H9 (cell line): ENCODE data around the gene RPL19. TPM values are rescaled to one million over a fixed set of nuclear protein-coding genes. Genes with fewer than 3 reads are reported as not detected.

Experiments used
- DNase-seq: peaks from one replicate; pipeline ENCODE4 v3.0.0-alpha.2; 2017
- H2AFZ ChIP-seq: one replicate; pipeline ENCODE4 v1.6.1; 2013; ENCODE audit warnings: mild to moderate bottlenecking, low read length, control low read depth, moderate library complexity
- H2AK5ac ChIP-seq: 2 replicates; pipeline ENCODE4 v1.6.1; 2013; ENCODE audit warnings: low read length, control low read depth, mixed read lengths; ENCODE audit not compliant: insufficient read length
- H2BK120ac ChIP-seq: one replicate; pipeline ENCODE4 v1.6.1; 2013; ENCODE audit warnings: low read depth, mild to moderate bottlenecking, low read length, control low read depth, inconsistent platforms; ENCODE audit not compliant: poor library complexity, severe bottlenecking
- H2BK12ac ChIP-seq: 2 replicates; pipeline ENCODE4 v1.6.1; 2013; ENCODE audit warnings: low read length, control low read depth, mixed read lengths, low read depth; ENCODE audit not compliant: insufficient read length
- H2BK15ac ChIP-seq: 2 replicates; pipeline ENCODE4 v1.6.1; 2013; ENCODE audit warnings: low read depth, low read length, control low read depth
- H2BK20ac ChIP-seq: one replicate; pipeline ENCODE4 v1.6.1; 2013; ENCODE audit warnings: low read depth, mild to moderate bottlenecking, low read length, control low read depth, inconsistent platforms; ENCODE audit not compliant: poor library complexity, severe bottlenecking
- H2BK5ac ChIP-seq: 2 replicates; pipeline ENCODE4 v1.6.1; 2013; ENCODE audit warnings: low read length, control low read depth, mixed read lengths; ENCODE audit not compliant: insufficient read length
- H3K14ac ChIP-seq: 2 replicates; pipeline ENCODE4 v1.6.1; 2013; ENCODE audit warnings: low read length, control low read depth; ENCODE audit not compliant: insufficient read depth
- H3K18ac ChIP-seq: 2 replicates; pipeline ENCODE4 v1.6.1; 2013; ENCODE audit warnings: low read depth, mild to moderate bottlenecking, mixed read lengths, low read length, control low read depth; ENCODE audit not compliant: insufficient read length
- H3K23ac ChIP-seq: 2 replicates; pipeline ENCODE4 v1.6.1; 2013; ENCODE audit warnings: low read length, control low read depth, mixed read lengths, low read depth; ENCODE audit not compliant: insufficient read length
- H3K23me2 ChIP-seq: 2 replicates; pipeline ENCODE4 v1.6.1; 2013; ENCODE audit warnings: low read depth, mild to moderate bottlenecking, mixed read lengths, low read length, control low read depth; ENCODE audit not compliant: insufficient read length, poor library complexity, severe bottlenecking
- H3K27ac ChIP-seq: 2 replicates; pipeline ENCODE4 v1.5.1; 2013; ENCODE audit warnings: low read length, control low read depth, mixed read lengths, low read depth; ENCODE audit not compliant: insufficient read length
- H3K27me3 ChIP-seq: 2 replicates; pipeline ENCODE4 v1.6.1; 2013; ENCODE audit warnings: low read length, control low read depth, inconsistent platforms; ENCODE audit not compliant: insufficient read depth
- H3K4ac ChIP-seq: 2 replicates; pipeline ENCODE4 v1.6.1; 2013; ENCODE audit warnings: low read depth, mild to moderate bottlenecking, control low read depth, inconsistent platforms, low read length, moderate library complexity
- H3K4me1 ChIP-seq: 2 replicates; pipeline ENCODE4 v1.6.1; 2013; ENCODE audit warnings: low read length, control low read depth, inconsistent platforms; ENCODE audit not compliant: insufficient read depth
- H3K4me2 ChIP-seq: 2 replicates; pipeline ENCODE4 v1.6.1; 2013; ENCODE audit warnings: low read length, control low read depth, mixed read lengths; ENCODE audit not compliant: insufficient read length, insufficient read depth
- H3K56ac ChIP-seq: 2 replicates; pipeline ENCODE4 v1.6.1; 2013; ENCODE audit warnings: low read depth, mild to moderate bottlenecking, mixed read lengths, low read length, control low read depth; ENCODE audit not compliant: insufficient read length
- H3K79me1 ChIP-seq: 2 replicates; pipeline ENCODE4 v1.6.1; 2013; ENCODE audit warnings: low read depth, mild to moderate bottlenecking, moderate library complexity, low read length, control low read depth, inconsistent platforms; ENCODE audit not compliant: insufficient read depth, poor library complexity, severe bottlenecking
- H3K79me2 ChIP-seq: 2 replicates; pipeline ENCODE4 v1.6.1; 2013; ENCODE audit warnings: low read length, control low read depth, inconsistent platforms; ENCODE audit not compliant: insufficient read depth
- H3K9ac ChIP-seq: 2 replicates; pipeline ENCODE4 v1.6.1; 2013; ENCODE audit warnings: low read length, control low read depth, mixed read lengths; ENCODE audit not compliant: insufficient read length; ENCODE audit errors: extremely low read depth
- H3K9me3 ChIP-seq: one replicate; pipeline ENCODE4 v1.6.1; 2013; ENCODE audit warnings: low read depth, low read length, inconsistent platforms; ENCODE audit not compliant: control insufficient read depth
- H3T11ph ChIP-seq: one replicate; pipeline ENCODE4 v1.6.1; 2013; ENCODE audit warnings: mild to moderate bottlenecking, low read length, control low read depth, inconsistent platforms
- H4K20me1 ChIP-seq: one replicate; pipeline ENCODE4 v1.6.1; 2013; ENCODE audit not compliant: control insufficient read depth, insufficient read length, insufficient read depth
- H4K5ac ChIP-seq: 2 replicates; pipeline ENCODE4 v1.6.1; 2013; ENCODE audit warnings: low read depth, mild to moderate bottlenecking, mixed read lengths, low read length, control low read depth; ENCODE audit not compliant: insufficient read length
- H4K8ac ChIP-seq: replicated peaks from 2 replicates; pipeline ENCODE4 v1.6.1; 2013; ENCODE audit warnings: low read length, control low read depth, mixed read lengths, low read depth; ENCODE audit not compliant: insufficient read length
- H4K91ac ChIP-seq: 2 replicates; pipeline ENCODE4 v1.6.1; 2013; ENCODE audit warnings: low read depth, mild to moderate bottlenecking, moderate library complexity, mixed read lengths, low read length, control low read depth; ENCODE audit not compliant: insufficient read length
- H3K27ac Mint-ChIP-seq, 3 experiments: 2 replicates in 2 of 3; 3 replicates in 1 of 3; pipeline ENCODE4 v1.8.0; 2020 to 2021; ENCODE audit warnings: mixed read lengths in 3 of 3, mild to moderate bottlenecking in 1 of 3, moderate library complexity in 1 of 3
- H3K27me3 Mint-ChIP-seq: 2 replicates; pipeline ENCODE4 v1.8.0; 2021; ENCODE audit warnings: low read depth, mild to moderate bottlenecking, moderate library complexity, mixed read lengths
- H3K36me3 Mint-ChIP-seq, 3 experiments: 2 replicates in 2 of 3; 3 replicates in 1 of 3; pipeline ENCODE4 v1.8.0; 2020 to 2021; ENCODE audit warnings: low read depth in 3 of 3, mixed read lengths in 3 of 3; ENCODE audit not compliant: insufficient read depth in 1 of 3
- H3K4me1 Mint-ChIP-seq, 2 experiments: 2 replicates each; pipeline ENCODE4 v1.8.0; 2020; ENCODE audit warnings: mixed read lengths in 2 of 2
- H3K4me3 Mint-ChIP-seq, 2 experiments: 2 replicates in 1 of 2; 3 replicates in 1 of 2; pipeline ENCODE4 v1.8.0; 2020 to 2021; ENCODE audit warnings: mild to moderate bottlenecking in 2 of 2, mixed read lengths in 2 of 2, moderate library complexity in 1 of 2
- H3K9me3 Mint-ChIP-seq, 2 experiments: 2 replicates in 1 of 2; 3 replicates in 1 of 2; pipeline ENCODE4 v1.8.0; 2020; ENCODE audit warnings: mild to moderate bottlenecking in 2 of 2, mixed read lengths in 2 of 2, moderate library complexity in 1 of 2
- WGBS: extraction: QIAGEN DNeasy Blood & Tissue Kit; methylation state at CpG from one replicate; pipeline ENCODE4 v1.1.7; 2013; ENCODE audit warnings: missing lambda C conversion rate, low lambda C conversion rate, mixed read lengths; ENCODE audit not compliant: insufficient read length; ENCODE audit errors: extremely low coverage; 5-methylcytosine and 5-hydroxymethylcytosine counted together
- total RNA-seq: library from RNA; stranded (reverse); gene quantifications from 2 replicates; pipeline ENCODE4 v1.2.1, GENCODE V29; 2021
- TF ChIP-seq, protein P1 (sequence below): fragments of 200-600 bp; sonication (generic); conservative IDR thresholded peaks from 3 replicates; pipeline ENCODE4 v1.8.0; 2021; ENCODE audit warnings: antibody characterized with exemption, mild to moderate bottlenecking

RPL19 gene
- total RNA-seq, 1 experiment from 2014 or later, result 2,038 TPM

DNA sequence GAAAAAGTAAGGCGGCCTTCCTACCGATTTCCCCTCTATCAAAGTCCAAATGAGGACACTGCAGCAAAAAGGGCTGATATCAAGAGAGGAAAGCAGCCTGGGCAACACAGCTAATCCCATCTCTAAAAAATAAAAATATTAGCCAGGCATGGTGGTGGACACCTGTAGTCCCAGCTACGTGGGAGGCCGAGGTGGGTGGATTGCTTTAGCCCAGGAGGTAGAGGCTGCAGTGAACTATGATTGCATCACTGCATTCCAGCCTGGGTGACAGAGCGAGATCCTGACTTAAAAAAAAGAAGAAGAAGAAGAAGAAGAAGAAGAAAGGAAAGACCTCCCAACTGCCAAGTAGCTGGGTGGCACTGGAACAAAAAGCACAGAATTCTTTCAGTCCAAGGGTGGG is 17.0 kb upstream of the RPL19 start:
- H3K27ac Mint-ChIP-seq, result no peak overlapping the region; a peak in 1 of 7 replicates
- H2AK5ac ChIP-seq, result no peak overlapping the region
- no peak overlapping the region for H3T11ph ChIP-seq
- H3K56ac ChIP-seq, result no peak overlapping the region
- H3K14ac ChIP-seq, result no peak overlapping the region
- no peaks in the 10 kb centered on the region for H3K4me1 ChIP-seq
- H3K9me3 Mint-ChIP-seq, result no peaks in the 10 kb centered on the region
- TF ChIP-seq, protein P1, sequence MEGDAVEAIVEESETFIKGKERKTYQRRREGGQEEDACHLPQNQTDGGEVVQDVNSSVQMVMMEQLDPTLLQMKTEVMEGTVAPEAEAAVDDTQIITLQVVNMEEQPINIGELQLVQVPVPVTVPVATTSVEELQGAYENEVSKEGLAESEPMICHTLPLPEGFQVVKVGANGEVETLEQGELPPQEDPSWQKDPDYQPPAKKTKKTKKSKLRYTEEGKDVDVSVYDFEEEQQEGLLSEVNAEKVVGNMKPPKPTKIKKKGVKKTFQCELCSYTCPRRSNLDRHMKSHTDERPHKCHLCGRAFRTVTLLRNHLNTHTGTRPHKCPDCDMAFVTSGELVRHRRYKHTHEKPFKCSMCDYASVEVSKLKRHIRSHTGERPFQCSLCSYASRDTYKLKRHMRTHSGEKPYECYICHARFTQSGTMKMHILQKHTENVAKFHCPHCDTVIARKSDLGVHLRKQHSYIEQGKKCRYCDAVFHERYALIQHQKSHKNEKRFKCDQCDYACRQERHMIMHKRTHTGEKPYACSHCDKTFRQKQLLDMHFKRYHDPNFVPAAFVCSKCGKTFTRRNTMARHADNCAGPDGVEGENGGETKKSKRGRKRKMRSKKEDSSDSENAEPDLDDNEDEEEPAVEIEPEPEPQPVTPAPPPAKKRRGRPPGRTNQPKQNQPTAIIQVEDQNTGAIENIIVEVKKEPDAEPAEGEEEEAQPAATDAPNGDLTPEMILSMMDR, result no peak
- H2BK20ac ChIP-seq, result no peak overlapping the region
- H3K27me3 Mint-ChIP-seq, result no peaks in the 10 kb centered on the region
- no peak for DNase-seq
- no peaks in the 10 kb centered on the region for H3K79me1 ChIP-seq
- H4K91ac ChIP-seq, result no peak overlapping the region
- H4K5ac ChIP-seq, result no peak overlapping the region
- H3K4me3 Mint-ChIP-seq, result no peak overlapping the region
- H2BK12ac ChIP-seq, result no peak overlapping the region
- no peaks in the 10 kb centered on the region for H3K9me3 ChIP-seq
- no peak overlapping the region for H2BK5ac ChIP-seq
- H3K27ac ChIP-seq, result no peak overlapping the region
- H3K23me2 ChIP-seq, result no peaks in the 10 kb centered on the region
- H3K4ac ChIP-seq, result no peak overlapping the region
- H2AFZ ChIP-seq, result no peak overlapping the region
- H2BK15ac ChIP-seq, result no peak overlapping the region
- peaks cover 0 to 1% of the 10 kb centered on the region in 2 experiments; a peak in 1 of 4 replicates for H3K4me1 Mint-ChIP-seq
- H2BK120ac ChIP-seq, result no peak overlapping the region
- H3K9ac ChIP-seq, result no peak overlapping the region
- no peaks in the 10 kb centered on the region for H4K20me1 ChIP-seq
- H3K79me2 ChIP-seq, result no peaks in the 10 kb centered on the region
- no peaks in the 10 kb centered on the region for H3K27me3 ChIP-seq
- no CpG with 5 or more reads among the region's 5 CpGs for WGBS
- H3K18ac ChIP-seq, result no peak overlapping the region
- H3K4me2 ChIP-seq, result no peak overlapping the region
- H3K36me3 Mint-ChIP-seq, result peaks cover 23 to 63% (median 36%) of the 10 kb centered on the region in 3 experiments; a peak in 6 of 7 replicates
- no peak overlapping the region for H4K8ac ChIP-seq
- no peak overlapping the region for H3K23ac ChIP-seq
